ENCODE results near the gene TAF11L14.

DNA sequence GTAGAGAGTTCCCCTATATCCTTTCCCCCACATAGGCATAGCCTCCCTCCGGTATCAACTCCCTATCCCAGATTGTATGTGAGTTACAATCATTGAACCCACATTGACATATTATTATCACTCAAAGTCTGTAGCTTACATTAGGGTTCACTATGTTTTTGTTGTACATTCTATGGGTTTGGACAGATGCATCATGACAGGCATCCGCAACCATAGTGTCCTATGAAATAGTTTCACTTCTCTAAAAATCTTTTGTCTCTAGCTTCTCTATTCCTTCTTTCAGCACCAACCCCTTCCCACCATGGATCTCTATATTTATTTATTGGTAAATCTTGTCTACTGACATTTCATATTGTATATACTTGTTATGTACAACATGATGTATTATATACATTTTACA lies 31.6 kb downstream of the TAF11L14 start:
- TF ChIP-seq, protein P1, sequence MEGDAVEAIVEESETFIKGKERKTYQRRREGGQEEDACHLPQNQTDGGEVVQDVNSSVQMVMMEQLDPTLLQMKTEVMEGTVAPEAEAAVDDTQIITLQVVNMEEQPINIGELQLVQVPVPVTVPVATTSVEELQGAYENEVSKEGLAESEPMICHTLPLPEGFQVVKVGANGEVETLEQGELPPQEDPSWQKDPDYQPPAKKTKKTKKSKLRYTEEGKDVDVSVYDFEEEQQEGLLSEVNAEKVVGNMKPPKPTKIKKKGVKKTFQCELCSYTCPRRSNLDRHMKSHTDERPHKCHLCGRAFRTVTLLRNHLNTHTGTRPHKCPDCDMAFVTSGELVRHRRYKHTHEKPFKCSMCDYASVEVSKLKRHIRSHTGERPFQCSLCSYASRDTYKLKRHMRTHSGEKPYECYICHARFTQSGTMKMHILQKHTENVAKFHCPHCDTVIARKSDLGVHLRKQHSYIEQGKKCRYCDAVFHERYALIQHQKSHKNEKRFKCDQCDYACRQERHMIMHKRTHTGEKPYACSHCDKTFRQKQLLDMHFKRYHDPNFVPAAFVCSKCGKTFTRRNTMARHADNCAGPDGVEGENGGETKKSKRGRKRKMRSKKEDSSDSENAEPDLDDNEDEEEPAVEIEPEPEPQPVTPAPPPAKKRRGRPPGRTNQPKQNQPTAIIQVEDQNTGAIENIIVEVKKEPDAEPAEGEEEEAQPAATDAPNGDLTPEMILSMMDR (IDR thresholded peaks at IDR 0.05), result no peak
- TF ChIP-seq POLR2A (IDR thresholded peaks at IDR 0.05), result no peak
